OCI-LY1 (cell line): ENCODE measurements around the gene LCN9.

Experiments used
- CTCF ChIP-seq: fragments of 200-600 bp; sonication (generic), shearing (Covaris generic); IDR thresholded peaks from 2 replicates; pipeline ENCODE4 v1.5.1; 2017; ENCODE audit warnings: mild to moderate bottlenecking, antibody characterized with exemption, low read length, moderate library complexity, mixed read lengths
- EZH2 ChIP-seq: fragments of 200-600 bp; sonication (generic), shearing (Covaris generic); IDR thresholded peaks from 2 replicates; pipeline ENCODE4 v1.8.0; 2017; ENCODE audit warnings: borderline replicate concordance, mixed run types, mild to moderate bottlenecking, antibody characterized with exemption, low read length, moderate library complexity, mixed read lengths

- no peak for TF ChIP-seq CTCF
- no peak for TF ChIP-seq EZH2
Measured at GRCh38 chr9:135619599-135619886, 43.6 kb upstream of the LCN9 start.
